Stomach (tissue), 19 donors: Measurements from ENCODE around the gene LCE5A. TPM values are rescaled to one million over a fixed set of nuclear protein-coding genes. Genes with fewer than 3 reads are reported as not detected.

Experiments
- DNase-seq, 2 donors: peaks; one replicate each; pipeline versions ENCODE4 v3.0.0 to v3.0.0-alpha.2; 2013 to 2019
- H3K27ac ChIP-seq, 5 donors: fragments of 200-600 bp in 4 of 5; sonication (generic) in 4 of 5; one replicate each; pipeline ENCODE4 v1.5.1; 2013 to 2019; ENCODE audit warnings: mild to moderate bottlenecking in 1 of 5, moderate library complexity in 1 of 5
- H3K27me3 ChIP-seq, 3 donors: fragments of 200-600 bp; sonication (generic); one replicate each; pipeline ENCODE4 v1.5.1; 2017 to 2019; ENCODE audit warnings: mixed run types in 1 of 3
- H3K36me3 ChIP-seq, 4 donors: fragments of 200-600 bp; sonication (generic); 1 replicate in 3 of 4; 2 replicates in 1 of 4; pipeline ENCODE4 v1.5.1; 2016 to 2019
- H3K4me1 ChIP-seq, 4 donors: fragments of 200-600 bp; sonication (generic); one replicate each; pipeline ENCODE4 v1.5.1; 2016 to 2019
- H3K4me3 ChIP-seq, 4 donors: fragments of 200-600 bp; sonication (generic) in 3 of 4; one replicate each; pipeline ENCODE4 v1.5.1; 2016 to 2019; ENCODE audit warnings: mild to moderate bottlenecking in 1 of 4
- H3K9me3 ChIP-seq, 4 donors: fragments of 200-600 bp; sonication (generic); one replicate each; pipeline ENCODE4 v1.5.1; 2016 to 2019
- CTCF ChIP-seq, 7 experiments: fragments of 450-650 bp in 4 of 7; fragments of 200-600 bp in 3 of 7; sonication (generic) in 3 of 7; IDR thresholded peaks; one replicate each; pipeline ENCODE4 v1.5.1; 2016 to 2019; ENCODE audit warnings: antibody characterized with exemption in 7 of 7, control low read depth in 2 of 7, mild to moderate bottlenecking in 1 of 7
- EP300 ChIP-seq: sonication (generic); formaldehyde crosslinking; IDR thresholded peaks from one replicate; pipeline ENCODE4 v1.6.1; 2017; ENCODE audit warnings: antibody characterized with exemption
- POLR2A ChIP-seq, 4 donors: fragments of 450-650 bp; IDR thresholded peaks; one replicate each; pipeline ENCODE4 v1.6.1; 2016; ENCODE audit warnings: antibody characterized with exemption in 4 of 4, control low read depth in 2 of 4, mild to moderate bottlenecking in 1 of 4, moderate library complexity in 1 of 4
- POLR2AphosphoS5 ChIP-seq, 3 donors: sonication (generic); formaldehyde crosslinking; IDR thresholded peaks; one replicate each; pipeline ENCODE4 v1.6.1; 2016; ENCODE audit warnings: antibody characterized with exemption in 3 of 3
- whole genome bisulfite sequencing, 5 donors: extraction: QIAGEN DNeasy Blood & Tissue Kit in 3 of 5; methylation state at CpG; one replicate each; pipeline versions ENCODE4 v1.1.5 to v1.1.7; 2013 to 2018; 5-methylcytosine and 5-hydroxymethylcytosine counted together
- intact Hi-C: fragments of 100-400 bp; cut with DNase I; formaldehyde crosslinking; loops from one replicate; pipeline ENCODE4 v1.15.1; 2023; ENCODE audit warnings: low total_unique reads
- long read RNA-seq, 10 donors: transcript quantifications; one replicate each; lab custom pipeline, GENCODE V29; 2026
- polyA plus RNA-seq, 3 donors: library from polyadenylated mRNA; stranded (reverse); fragments of 200-250 nt; gene quantifications; one replicate each; pipeline ENCODE4 v1.2.3, GENCODE V29; 2013
- total RNA-seq, 5 donors: library from RNA; depleted of rRNA; stranded (reverse); fragments of >200 nt; gene quantifications; one replicate each; pipeline versions ENCODE4 v1.1.0 to v1.2.3, GENCODE V29; 2014 to 2016
- donor health status: healthy with polysubstance abuse.
- donor health status: Bipolar disorder and iron deficiency.
- donor health status: healthy.

Gene LCE5A
- total RNA-seq (not detected), polyA plus RNA-seq (not detected)
- long read RNA-seq, donor 1 = 0 reads
- long read RNA-seq, donor 2 = 0 reads
- long read RNA-seq, donor 3 = 0 reads
- long read RNA-seq, donor 4 = 0 reads
- long read RNA-seq, donor 5 = 0 reads
- long read RNA-seq, donor 6 = 0 reads
- long read RNA-seq, donor 7 = 0 reads
- long read RNA-seq, donor 8 = 0 reads
- long read RNA-seq, donor 9 = 0 reads
- long read RNA-seq, donor 10 = 0 reads

GRCh38 chr1:152510503-152510902, at the start of gene LCE5A:
TSS of gene LCE5A (plus strand) at chr1:152510803. CDS start at chr1:152511535, 732 bp downstream.
- no peak for DNase-seq
- Histone ChIP-seq H3K27me3 (peaks cover 3 to 66% (median 29%) of the 10 kb centered on the region in 3 donors), H3K27ac (no peak within 1 kb of the TSS), H3K36me3 (no peaks in the 10 kb centered on the region), H3K4me3 (no peak within 1 kb of the TSS), H3K4me1 (peaks cover 0 to 10% (median 6%) of the 10 kb centered on the region in 4 donors), H3K9me3 (no peaks in the 10 kb centered on the region)
- TF ChIP-seq POLR2A (IDR thresholded peaks at IDR 0.05) (no peak), CTCF (IDR thresholded peaks at IDR 0.05) (no peak), EP300 (no peak)
- intact Hi-C loops = no loop called here
- WGBS, 5 donors = 88 to 92% (median 91%) methylated on average over 3 of the region's 3 CpGs

GRCh38 chr1:152461544-152461943, 49.1 kb upstream of the LCE5A start:
- H3K4me3 ChIP-seq = no peak overlapping the region
- no peak for TF ChIP-seq POLR2AphosphoS5 (IDR thresholded peaks at IDR 0.05)
- no peak for TF ChIP-seq POLR2A (IDR thresholded peaks at IDR 0.05)
- TF ChIP-seq CTCF (IDR thresholded peaks at IDR 0.05) = peak in 5 of 7 experiments; percentile 8 to 58 (median 53)
- no peak for TF ChIP-seq EP300
- H3K36me3 ChIP-seq = no peaks in the 10 kb centered on the region
- intact Hi-C loops = no loop called here
- H3K9me3 ChIP-seq = peaks cover 0 to 6% (median 0%) of the 10 kb centered on the region in 4 donors
- WGBS, 5 donors = 6 to 11% (median 9%) methylated on average over 6 of the region's 6 CpGs
- peak; percentile 45 to 70 for DNase-seq
- H3K27me3 ChIP-seq = no peaks in the 10 kb centered on the region
- H3K4me1 ChIP-seq = peaks cover 0 to 11% (median 9%) of the 10 kb centered on the region in 4 donors
- no peak overlapping the region for H3K27ac ChIP-seq

GRCh38 chr1:152462636-152463035, 48.0 kb upstream of the LCE5A start:
- no peak for TF ChIP-seq CTCF (IDR thresholded peaks at IDR 0.05)
- no peak for TF ChIP-seq POLR2AphosphoS5 (IDR thresholded peaks at IDR 0.05)
- no peak for TF ChIP-seq EP300
- TF ChIP-seq POLR2A (IDR thresholded peaks at IDR 0.05) = no peak
- DNase-seq = no peak
- peaks cover 0 to 11% (median 9%) of the 10 kb centered on the region in 4 donors for H3K4me1 ChIP-seq
- 93 to 96% (median 94%) methylated on average over 26 of the region's 26 CpGs for WGBS, 5 donors
- peaks cover 0 to 6% (median 0%) of the 10 kb centered on the region in 4 donors for H3K9me3 ChIP-seq
- no peak overlapping the region for H3K27ac ChIP-seq
- no peaks in the 10 kb centered on the region for H3K36me3 ChIP-seq
- intact Hi-C loops = no loop called here
- H3K4me3 ChIP-seq = no peak overlapping the region
- no peaks in the 10 kb centered on the region for H3K27me3 ChIP-seq

- TF ChIP-seq POLR2AphosphoS5 (IDR thresholded peaks at IDR 0.05) (no peak), POLR2A (IDR thresholded peaks at IDR 0.05) (no peak), EP300 (no peak), CTCF (IDR thresholded peaks at IDR 0.05) (no peak)
- Histone ChIP-seq H3K9me3 (peaks cover 0 to 6% (median 0%) of the 10 kb centered on the region in 4 donors), H3K27me3 (peaks cover 0 to 6% (median 0%) of the 10 kb centered on the region in 3 donors), H3K4me1 (no peaks in the 10 kb centered on the region), H3K4me3 (no peak overlapping the region), H3K36me3 (no peaks in the 10 kb centered on the region), H3K27ac (no peak overlapping the region)
- intact Hi-C loops = no loop called here
- DNase-seq = no peak
- WGBS, 5 donors = 84 to 89% (median 86%) methylated on average over 1 of the region's 1 CpG
Measured at GRCh38 chr1:152466217-152466616, 44.4 kb upstream of the LCE5A start.
